ENCODE data around the gene OR51E1. TPM values are rescaled to one million over a fixed set of nuclear protein-coding genes. Genes with fewer than 3 reads are reported as not detected.
A peak's percentile ranks its signal among the peaks of the same experiment; 100 is the strongest.

Gene OR51E1
- total and polyA plus RNA-seq, 9 of the 15 experiments (the other 6 are each of a cell fraction or from before 2014, with no cell fraction given): 0.03 to 0.04 TPM; not detected in 7

GRCh38 chr11:4607781-4608666, 35.8 kb upstream of the OR51E1 start, which contains the start of gene TRIM68 (continued):
- no peak for TF ChIP-seq AFF1 (IDR thresholded peaks at IDR 0.05; ENCODE audit: low read depth in 1 of 2, partially characterized antibody in 2 of 2)
- TF ChIP-seq ETS1 (conservative IDR thresholded peaks at IDR 0.05; ENCODE audit: control insufficient read depth, low read depth, low read length): no peak
- peak; percentile 87 for TF ChIP-seq SUPT5H (IDR thresholded peaks at IDR 0.05)
- TF ChIP-seq HMG20B (CRISPR knock-in tag; IDR thresholded peaks at IDR 0.05): no peak
- no peak for TF ChIP-seq MXD1 (CRISPR knock-in tag; IDR thresholded peaks at IDR 0.05; ENCODE audit: borderline replicate concordance, poor library complexity, severe bottlenecking)
- TF ChIP-seq CHD2 (IDR thresholded peaks at IDR 0.05; ENCODE audit: low read depth, low read length): peak; percentile 74
- peak; percentile 84 for TF ChIP-seq NEUROD1 (IDR thresholded peaks at IDR 0.05; ENCODE audit: borderline replicate concordance, low read depth, low read length, partially characterized antibody)
- no peak; the same call in 1 of the 2 replicates for TF ChIP-seq CHAMP1 (IDR thresholded peaks at IDR 0.05)
- TF ChIP-seq ZNF282 (CRISPR knock-in tag; IDR thresholded peaks at IDR 0.05): no peak
- TF ChIP-seq MBD1 (CRISPR knock-in tag; IDR thresholded peaks at IDR 0.05): no peak
- no peak for TF ChIP-seq TAF7 (tag; IDR thresholded peaks at IDR 0.05)
- TF ChIP-seq MCM3 (IDR thresholded peaks at IDR 0.05): no peak
- TF ChIP-seq TFE3 (CRISPR knock-in tag; IDR thresholded peaks at IDR 0.05): no peak
- TF ChIP-seq PCBP1 (IDR thresholded peaks at IDR 0.05; ENCODE audit: low read depth, low read length, poor library complexity, severe bottlenecking): no peak

Data from K562 (cell line).